Measurements from ENCODE around the gene CHMP4B. TPM values are rescaled to one million over a fixed set of nuclear protein-coding genes. Genes with fewer than 3 reads are reported as not detected.

Gene CHMP4B
- total RNA-seq, 1 donor from 2014 or later: 49.6 TPM

DNA sequence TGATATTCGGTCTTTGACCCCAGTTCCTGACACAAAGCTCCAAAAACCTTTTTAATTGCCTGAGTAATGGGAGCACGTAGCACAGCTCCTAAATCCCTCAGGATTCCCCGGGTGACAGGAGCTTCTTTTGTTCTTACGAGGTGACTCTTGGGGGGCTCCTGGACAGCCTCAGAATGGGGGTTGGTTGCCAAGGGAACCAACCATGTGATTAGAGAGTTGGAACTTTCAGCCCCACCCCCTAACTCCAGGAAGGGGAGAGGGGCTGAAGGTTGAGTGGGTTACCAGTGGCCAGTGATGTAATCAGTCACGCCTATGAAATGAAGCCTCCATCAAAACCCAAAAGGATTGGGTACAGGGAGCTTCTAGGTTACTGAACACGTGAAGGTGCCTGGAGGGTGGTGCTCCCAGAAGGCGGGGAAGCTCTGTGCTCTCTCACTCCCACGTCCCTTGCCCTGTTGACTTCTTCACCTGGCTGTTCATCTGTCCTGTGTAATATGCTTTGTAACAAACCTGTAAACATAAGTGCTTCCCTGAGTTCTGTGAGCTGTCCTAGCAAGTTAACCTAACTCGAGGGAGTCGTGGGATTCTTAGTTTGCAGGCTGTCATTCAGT lies 89.5 kb downstream of the CHMP4B start:
- DNase-seq: no peak

DNA sequence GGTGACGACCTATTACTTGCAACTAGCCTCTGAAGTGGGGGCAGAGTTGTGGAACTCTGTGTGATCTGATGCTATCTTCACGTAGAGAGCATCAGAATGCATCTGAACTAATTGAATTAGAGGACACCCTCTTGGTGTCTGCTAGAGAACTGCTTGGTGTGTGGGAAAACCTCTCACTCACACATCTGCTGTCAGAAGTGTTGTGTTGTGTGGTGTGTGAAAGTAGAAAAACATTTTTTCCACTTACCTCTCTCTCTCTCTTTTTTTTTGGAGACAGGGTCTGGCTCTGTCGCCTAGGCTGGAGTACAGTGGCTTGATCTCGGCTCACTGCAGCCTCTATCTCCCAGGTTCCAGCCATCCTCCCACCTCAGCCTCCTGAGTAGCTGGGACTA lies 90.0 kb downstream of the CHMP4B start:
- DNase-seq: no peak

DNA sequence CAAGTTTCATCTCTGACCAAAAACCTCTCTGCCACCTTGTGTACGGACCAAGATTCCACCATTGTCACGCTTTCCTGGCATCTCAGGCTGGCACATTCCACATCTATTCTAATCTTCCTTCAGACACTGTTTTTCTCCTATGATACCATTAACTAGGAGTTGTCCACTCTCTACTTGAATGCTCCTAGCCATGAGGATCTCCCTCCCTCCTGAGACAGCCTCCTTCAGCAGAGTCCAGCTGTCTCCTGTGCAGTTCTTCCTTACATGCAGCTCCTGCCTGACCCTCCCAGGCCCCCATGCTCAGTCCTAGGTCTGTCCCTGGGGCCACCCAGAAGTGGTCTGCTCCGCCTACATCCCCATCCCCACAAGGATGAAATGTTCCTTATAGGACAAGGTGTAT lies 90.9 kb downstream of the CHMP4B start:
- no peak for DNase-seq

Other genes with a start within 250 kb of the CHMP4B start
- not detected for gene C20orf144, start 149.0 kb upstream of the CHMP4B start, total RNA-seq
- gene ACTL10, start 144.4 kb upstream of the CHMP4B start, total RNA-seq: 0.49 TPM
- 20.5 TPM for gene NECAB3, start 136.9 kb upstream of the CHMP4B start, total RNA-seq
- gene E2F1, start 125.0 kb upstream of the CHMP4B start, total RNA-seq: 3.7 TPM
- 12.8 TPM for gene PXMP4, start 91.0 kb upstream of the CHMP4B start, total RNA-seq
- gene ZNF341, start 79.4 kb upstream of the CHMP4B start, total RNA-seq: 1.5 TPM
- gene RALY, start 182.6 kb downstream of the CHMP4B start, total RNA-seq: 47.2 TPM

Measured in skin of body (tissue), 2 donors.